B cell (primary cell): ENCODE data around the gene GRID2. TPM values are rescaled to one million over a fixed set of nuclear protein-coding genes. Genes with fewer than 3 reads are reported as not detected.

Experiments
- ATAC-seq: fragments of 200-7000 bp; cut with Tn5 transposase; one replicate; pipeline ENCODE4 v1.10.0; 2021; ENCODE audit warnings: low read depth, mild to moderate bottlenecking, moderate number of reproducible peaks, moderate library complexity
- CTCF ChIA-PET: fragments of 350-600 bp; sonication (Branson Sonifier 250); formaldehyde crosslinking; loops from one replicate; lab custom pipeline; 2021; ENCODE audit warnings: antibody characterized with exemption, inconsistent platforms; lab: Charles Lee
- POLR2A ChIA-PET: fragments of 350-600 bp; sonication (Branson Sonifier 250); formaldehyde crosslinking; loops from one replicate; lab custom pipeline; 2021; ENCODE audit warnings: antibody characterized with exemption; lab: Charles Lee
- DNase-seq: peaks from one replicate; pipeline ENCODE4 v3.0.0; 2013
- H2AFZ ChIP-seq: 2 replicates; pipeline ENCODE4 v1.6.1; 2012; ENCODE audit warnings: mild to moderate bottlenecking, low read depth, low read length; ENCODE audit not compliant: insufficient read depth, poor library complexity, severe bottlenecking
- H3K27ac ChIP-seq, 2 donors: 1 replicate in 1 of 2; 2 replicates in 1 of 2; pipeline ENCODE4 v1.5.1; 2012 to 2013; ENCODE audit warnings: low read length in 2 of 2, mild to moderate bottlenecking in 2 of 2, moderate library complexity in 1 of 2
- H3K27me3 ChIP-seq, 4 experiments: fragments of 200-600 bp in 1 of 4; sonication (generic) in 1 of 4; replicated peaks in 1 of 4; 1 replicate in 2 of 4; 2 replicates in 2 of 4; pipeline versions ENCODE4 v1.6.1 to v1.7.0; 2013 to 2016; ENCODE audit warnings: low read length in 3 of 4, mild to moderate bottlenecking in 2 of 4, mixed read lengths in 1 of 4, moderate library complexity in 1 of 4; ENCODE audit not compliant: insufficient read depth in 4 of 4, control insufficient read depth in 3 of 4; ENCODE audit errors: control extremely low read depth in 1 of 4
- H3K36me3 ChIP-seq, 2 experiments: replicated peaks in 1 of 2; 1 replicate in 1 of 2; 2 replicates in 1 of 2; pipeline versions ENCODE4 v1.6.1 to v1.7.1; 2013; ENCODE audit warnings: low read length in 1 of 2; ENCODE audit not compliant: insufficient read depth in 2 of 2, control insufficient read depth in 1 of 2; ENCODE audit errors: control extremely low read depth in 1 of 2, extremely low read depth in 1 of 2
- H3K4me1 ChIP-seq, 2 donors: fragments of 200-600 bp in 1 of 2; sonication (generic) in 1 of 2; 1 replicate in 1 of 2; 2 replicates in 1 of 2; pipeline versions ENCODE4 v1.5.1 to v1.6.1; 2013 to 2017; ENCODE audit warnings: low read length in 2 of 2; ENCODE audit not compliant: control insufficient read depth in 2 of 2, insufficient read depth in 2 of 2
- H3K4me2 ChIP-seq: replicated peaks from 2 replicates; pipeline ENCODE3; 2012; ENCODE audit warnings: mild to moderate bottlenecking, low read depth, low read length; ENCODE audit not compliant: poor library complexity, severe bottlenecking
- H3K4me3 ChIP-seq, 5 experiments: fragments of 200-600 bp in 1 of 5; sonication (generic) in 1 of 5; 1 replicate in 3 of 5; 2 replicates in 2 of 5; pipeline versions ENCODE4 v1.5.1 to v1.7.0; 2011 to 2016; ENCODE audit warnings: low read length in 4 of 5, mild to moderate bottlenecking in 4 of 5, low read depth in 2 of 5, control low read depth in 1 of 5, moderate library complexity in 1 of 5; ENCODE audit not compliant: insufficient read depth in 1 of 5; ENCODE audit errors: control extremely low read depth in 1 of 5, extremely low read depth in 1 of 5
- H3K79me2 ChIP-seq: fragments of 200-600 bp; sonication (generic); one replicate; pipeline ENCODE4 v1.6.0; 2016; ENCODE audit warnings: low read length; ENCODE audit not compliant: control insufficient read depth, insufficient read depth
- H3K9ac ChIP-seq: fragments of 200-600 bp; sonication (generic); 2 replicates; pipeline ENCODE4 v1.6.1; 2017; ENCODE audit warnings: mild to moderate bottlenecking, low read length, moderate library complexity
- H3K9me3 ChIP-seq, 3 donors: one replicate each; pipeline versions ENCODE4 v1.6.1 to v1.7.1; 2013; ENCODE audit warnings: low read length in 2 of 3; ENCODE audit not compliant: control insufficient read depth in 2 of 3, insufficient read depth in 1 of 3; ENCODE audit errors: control extremely low read depth in 1 of 3
- H4K20me1 ChIP-seq: 2 replicates; pipeline ENCODE4 v1.6.0; 2012; ENCODE audit warnings: mild to moderate bottlenecking, low read length; ENCODE audit not compliant: insufficient read depth, control insufficient read depth, poor library complexity, severe bottlenecking
- H3K27ac Mint-ChIP-seq: one replicate; pipeline ENCODE4 v1.8.0; 2021; ENCODE audit warnings: mixed read lengths
- H3K27me3 Mint-ChIP-seq: one replicate; pipeline ENCODE4 v1.8.0; 2021; ENCODE audit warnings: mixed read lengths
- H3K4me1 Mint-ChIP-seq: one replicate; pipeline ENCODE4 v1.8.0; 2021; ENCODE audit warnings: mixed read lengths
- H3K4me3 Mint-ChIP-seq: one replicate; pipeline ENCODE4 v1.8.0; 2021; ENCODE audit warnings: mixed read lengths
- H3K9me3 Mint-ChIP-seq: one replicate; pipeline ENCODE4 v1.8.0; 2022; ENCODE audit warnings: mixed read lengths; ENCODE audit not compliant: insufficient read depth
- EZH2 ChIP-seq: IDR thresholded peaks from 2 replicates; pipeline ENCODE4 v1.6.1; 2012; ENCODE audit warnings: borderline replicate concordance, low read depth, mild to moderate bottlenecking, moderate library complexity, low read length; ENCODE audit not compliant: insufficient read depth, poor library complexity, severe bottlenecking
- WGBS: methylation state at CpG from one replicate; pipeline ENCODE4 v1.1.5; 2013; ENCODE audit warnings: missing lambda C conversion rate; ENCODE audit not compliant: insufficient coverage; 5-methylcytosine and 5-hydroxymethylcytosine counted together
- intact Hi-C: fragments of 100-400 bp; cut with micrococcal nuclease; formaldehyde crosslinking; loops from one replicate; pipeline ENCODE4 v1.10.0; 2022
- polyA plus RNA-seq: library from polyadenylated mRNA; depleted of rRNA; stranded (reverse); fragments of >200 nt; gene quantifications from 2 replicates; pipeline ENCODE4 v1.2.3, GENCODE V29; 2012
- total RNA-seq, 2 donors: library from RNA; stranded (reverse); fragments of 120-200 nt in 1 of 2; gene quantifications; 1 replicate in 1 of 2; 2 replicates in 1 of 2; pipeline versions ENCODE4 v1.2.3 to v1.2.4, GENCODE V29; 2013 to 2022
- TF ChIP-seq, protein P1 (sequence below): fragments of 200-600 bp; IDR thresholded peaks from one replicate; pipeline ENCODE4 v1.8.0; 2022; ENCODE audit warnings: antibody characterized with exemption, mild to moderate bottlenecking

Gene GRID2
- total and polyA plus RNA-seq, 2 donors (not counting 1 experiment from before 2014, with no cell fraction given), result not detected

DNA sequence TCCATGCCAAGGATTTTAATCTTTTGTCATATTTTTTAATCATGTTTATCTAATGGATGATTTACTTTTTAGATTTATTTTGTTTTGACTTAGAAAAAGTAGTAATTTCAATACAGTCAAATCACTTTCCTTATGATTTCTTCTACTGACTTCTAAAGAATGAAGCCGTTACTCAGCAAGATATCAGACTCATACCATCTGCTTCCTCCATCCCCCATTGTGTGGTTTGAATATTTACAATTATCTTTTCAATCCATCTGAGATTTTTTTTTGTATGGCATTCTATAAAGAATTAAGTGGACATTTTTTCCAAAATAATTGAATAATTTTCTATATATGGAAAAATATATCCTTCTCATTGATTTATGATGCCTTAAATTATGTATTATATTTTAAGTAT lies 959.4 kb downstream of the GRID2 start:
- Histone ChIP-seq H3K27ac (no peak overlapping the region), H3K36me3 (no peaks in the 10 kb centered on the region), H3K9me3 (peaks cover 0 to 9% (median 0%) of the 10 kb centered on the region in 3 donors), H3K4me2 (no peak overlapping the region), H3K4me1 (no peaks in the 10 kb centered on the region), H3K79me2 (no peaks in the 10 kb centered on the region), H3K4me3 (no peak overlapping the region), H4K20me1 (no peaks in the 10 kb centered on the region), H3K9ac (no peak overlapping the region), H2AFZ (no peak overlapping the region), H3K27me3 (no peaks in the 10 kb centered on the region)
- H3K4me3 Mint-ChIP-seq, result no peak overlapping the region
- no peak for ATAC-seq
- peaks cover 2% of the 10 kb centered on the region for H3K9me3 Mint-ChIP-seq
- intact Hi-C loops, result no loop called here
- H3K27me3 Mint-ChIP-seq, result no peaks in the 10 kb centered on the region
- no peak overlapping the region for H3K27ac Mint-ChIP-seq
- no peak for TF ChIP-seq EZH2
- ChIA-PET CTCF (no interaction called here), POLR2A (no interaction called here)
- no peaks in the 10 kb centered on the region for H3K4me1 Mint-ChIP-seq
- no peak for DNase-seq
- WGBS, result no CpG with 5 or more reads among the region's 1 CpG

GRCh38 chr4:93267747-93268146 lies 964.0 kb downstream of the GRID2 start:
- H3K4me2 ChIP-seq, result no peak overlapping the region
- no peaks in the 10 kb centered on the region for H3K4me1 ChIP-seq
- H3K9me3 ChIP-seq, result peaks cover 0 to 9% (median 0%) of the 10 kb centered on the region in 3 donors
- ATAC-seq (no peak), DNase-seq (no peak)
- H3K36me3 ChIP-seq, result no peaks in the 10 kb centered on the region
- no peak overlapping the region for H3K4me3 Mint-ChIP-seq
- no peak overlapping the region for H3K9ac ChIP-seq
- ChIA-PET POLR2A (no interaction called here), CTCF (no interaction called here)
- H3K27me3 ChIP-seq, result no peaks in the 10 kb centered on the region
- H3K27me3 Mint-ChIP-seq, result no peaks in the 10 kb centered on the region
- no peak for TF ChIP-seq EZH2
- TF ChIP-seq, protein P1, sequence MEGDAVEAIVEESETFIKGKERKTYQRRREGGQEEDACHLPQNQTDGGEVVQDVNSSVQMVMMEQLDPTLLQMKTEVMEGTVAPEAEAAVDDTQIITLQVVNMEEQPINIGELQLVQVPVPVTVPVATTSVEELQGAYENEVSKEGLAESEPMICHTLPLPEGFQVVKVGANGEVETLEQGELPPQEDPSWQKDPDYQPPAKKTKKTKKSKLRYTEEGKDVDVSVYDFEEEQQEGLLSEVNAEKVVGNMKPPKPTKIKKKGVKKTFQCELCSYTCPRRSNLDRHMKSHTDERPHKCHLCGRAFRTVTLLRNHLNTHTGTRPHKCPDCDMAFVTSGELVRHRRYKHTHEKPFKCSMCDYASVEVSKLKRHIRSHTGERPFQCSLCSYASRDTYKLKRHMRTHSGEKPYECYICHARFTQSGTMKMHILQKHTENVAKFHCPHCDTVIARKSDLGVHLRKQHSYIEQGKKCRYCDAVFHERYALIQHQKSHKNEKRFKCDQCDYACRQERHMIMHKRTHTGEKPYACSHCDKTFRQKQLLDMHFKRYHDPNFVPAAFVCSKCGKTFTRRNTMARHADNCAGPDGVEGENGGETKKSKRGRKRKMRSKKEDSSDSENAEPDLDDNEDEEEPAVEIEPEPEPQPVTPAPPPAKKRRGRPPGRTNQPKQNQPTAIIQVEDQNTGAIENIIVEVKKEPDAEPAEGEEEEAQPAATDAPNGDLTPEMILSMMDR, result no peak
- H3K4me1 Mint-ChIP-seq, result no peaks in the 10 kb centered on the region
- no peak overlapping the region for H3K27ac ChIP-seq
- H2AFZ ChIP-seq, result no peak overlapping the region
- H3K4me3 ChIP-seq, result no peak overlapping the region
- peaks cover 2% of the 10 kb centered on the region for H3K9me3 Mint-ChIP-seq
- intact Hi-C loops, result no loop called here
- H4K20me1 ChIP-seq, result no peaks in the 10 kb centered on the region
- no peaks in the 10 kb centered on the region for H3K79me2 ChIP-seq
- no CpG with 5 or more reads among the region's 3 CpGs for WGBS
- H3K27ac Mint-ChIP-seq, result no peak overlapping the region
